K562 (cell line): ENCODE results near the gene RABIF. TPM values are rescaled to one million over a fixed set of nuclear protein-coding genes. Genes with fewer than 3 reads are reported as not detected.

Experiments used
- ATAC-seq: fragments of 200-7000 bp; cut with Tn5 transposase; 3 replicates; pipeline ENCODE4 v1.9.1; 2020; ENCODE audit warnings: moderate library complexity
- BruUV-seq: library from RNA; stranded (reverse); fragments of 400-500 nt; replicated peaks from 2 replicates; lab custom pipeline; 2021; lab: Mats Ljungman, UMichigan
- CTCF ChIA-PET: fragments of 300-600 bp; formaldehyde crosslinking; extraction: SDS; loops from one replicate; lab custom pipeline; 2021; ENCODE audit warnings: low intra/inter-chr PET ratio; lab: Yijun Ruan, JAX
- POLR2A ChIA-PET: fragments of 300-600, 350-650 bp; sonication (Branson Sonifier 250); formaldehyde crosslinking; extraction: SDS; loops from one replicate; lab custom pipeline; 2021; ENCODE audit warnings: antibody characterized with exemption, inconsistent platforms; lab: Yijun Ruan, JAX
- DNase-seq, 4 experiments: peaks; one replicate each; pipeline versions ENCODE4 v3.0.0 to v3.0.0-alpha.2; 2011 to 2018; ENCODE audit warnings: low spot score in 3 of 4, mixed read lengths in 3 of 4; ENCODE audit errors: extremely low read depth in 1 of 4
- FAIRE-seq: peaks from 2 replicates; lab custom pipeline; 2011; peaks lifted over from hg19 to GRCh38; lab: Jason Lieb, UNC
- H2AFZ ChIP-seq: 2 replicates; pipeline ENCODE4 v1.6.0; 2011; ENCODE audit warnings: low read depth, low read length, control low read depth, inconsistent platforms
- H3K27ac ChIP-seq: fragments of 200-600 bp; 3 replicates; pipeline ENCODE4 v1.8.0; 2011; ENCODE audit warnings: low read depth, mild to moderate bottlenecking, control low read depth, inconsistent platforms, low read length, moderate library complexity, mixed read lengths; ENCODE audit errors: extremely low read depth
- H3K27me3 ChIP-seq, 2 experiments: fragments of 300-600 bp in 1 of 2; 2 replicates in 1 of 2; 3 replicates in 1 of 2; pipeline versions ENCODE4 v1.6.0 to v1.8.0; 2011; ENCODE audit warnings: inconsistent platforms in 2 of 2, low read length in 2 of 2, mild to moderate bottlenecking in 1 of 2, mixed read lengths in 1 of 2, moderate library complexity in 1 of 2; ENCODE audit not compliant: control insufficient read depth in 2 of 2, insufficient read depth in 2 of 2
- H3K36me3 ChIP-seq: fragments of 300-600 bp; 3 replicates; pipeline ENCODE4 v1.8.0; 2011; ENCODE audit warnings: mild to moderate bottlenecking, low read length, inconsistent platforms; ENCODE audit not compliant: control insufficient read depth, insufficient read depth
- H3K4me1 ChIP-seq, 2 experiments: fragments of 200-600 bp in 1 of 2; replicated peaks in 1 of 2; 2 replicates in 1 of 2; 3 replicates in 1 of 2; pipeline versions ENCODE4 v1.5.1 to v1.8.0; 2011; ENCODE audit warnings: inconsistent platforms in 2 of 2, low read length in 2 of 2, mild to moderate bottlenecking in 1 of 2, mixed read lengths in 1 of 2, moderate library complexity in 1 of 2; ENCODE audit not compliant: control insufficient read depth in 2 of 2, insufficient read depth in 2 of 2
- H3K4me2 ChIP-seq: 2 replicates; pipeline ENCODE4 v1.6.1; 2011; ENCODE audit warnings: low read length, control low read depth, inconsistent platforms, mixed read lengths; ENCODE audit not compliant: insufficient read depth
- H3K4me3 ChIP-seq: fragments of 200-600 bp; sonication (generic), shearing (Covaris generic); 2 replicates; pipeline ENCODE4 v1.5.1; 2016; ENCODE audit warnings: control low read depth, inconsistent platforms
- H3K79me2 ChIP-seq: fragments of 200-600 bp; 3 replicates; pipeline ENCODE4 v1.8.0; 2011; ENCODE audit warnings: low read length, inconsistent platforms; ENCODE audit not compliant: control insufficient read depth, insufficient read depth
- H3K9ac ChIP-seq, 2 experiments: 2 replicates each; pipeline versions ENCODE4 v1.6.0 to v1.6.1; 2011; ENCODE audit warnings: low read depth in 2 of 2, low read length in 2 of 2, control low read depth in 1 of 2, inconsistent platforms in 1 of 2, mild to moderate bottlenecking in 1 of 2, mixed read lengths in 1 of 2; ENCODE audit not compliant: insufficient read depth in 1 of 2
- H3K9me1 ChIP-seq: one replicate; pipeline ENCODE4 v1.6.0; 2011; ENCODE audit warnings: inconsistent platforms, mild to moderate bottlenecking, low read length, moderate library complexity; ENCODE audit not compliant: control insufficient read depth, insufficient read depth
- H3K9me3 ChIP-seq: replicated peaks from 2 replicates; pipeline ENCODE4 v1.5.1; 2011; ENCODE audit warnings: low read depth, low read length, inconsistent platforms; ENCODE audit not compliant: control insufficient read depth, insufficient read depth
- H4K20me1 ChIP-seq: replicated peaks from 2 replicates; pipeline ENCODE4 v1.6.1; 2011; ENCODE audit warnings: low read length, inconsistent platforms, mixed read lengths; ENCODE audit not compliant: control insufficient read depth, insufficient read depth
- LARP7 ChIP-seq: fragments of 450-650 bp; IDR thresholded peaks from 2 replicates; pipeline ENCODE4 v1.6.1; 2016
- MLLT1 ChIP-seq, 2 experiments: fragments of 450-650 bp; IDR thresholded peaks; 2 replicates each; pipeline ENCODE4 v1.6.1; 2016
- NR3C1 ChIP-seq: sonication (generic); formaldehyde crosslinking; IDR thresholded peaks from 2 replicates; pipeline ENCODE4 v1.8.1; 2022; ENCODE audit warnings: missing genetic modification reagents
- RBM39 ChIP-seq: fragments of 200-400 bp; formaldehyde crosslinking; optimal IDR thresholded peaks from 2 replicates; pipeline ENCODE3; 2018; ENCODE audit warnings: low read depth, low read length
- RCOR1 ChIP-seq, 2 experiments: IDR thresholded peaks; 2 replicates each; pipeline ENCODE4 v1.6.1; 2012; ENCODE audit warnings: low read depth in 2 of 2, low read length in 2 of 2, borderline replicate concordance in 1 of 2, improper control_type of control experiment in 1 of 2
- SRSF7 ChIP-seq: fragments of 200-400 bp; formaldehyde crosslinking; optimal IDR thresholded peaks from 2 replicates; pipeline ENCODE3; 2017; ENCODE audit warnings: mild to moderate bottlenecking, low read depth, low read length
- TEAD1 ChIP-seq, 2 experiments: fragments of 450-650 bp in 1 of 2; sonication (generic) in 1 of 2; formaldehyde crosslinking; IDR thresholded peaks; 2 replicates each; pipeline versions ENCODE4 v1.4.0 to v1.8.0; 2020 to 2022; ENCODE audit warnings: mild to moderate bottlenecking in 2 of 2, missing genetic modification reagents in 1 of 2
- ZNF449 ChIP-seq: fragments of 250-450 bp; sonication (Bioruptor Pico); IDR thresholded peaks from 2 replicates; pipeline ENCODE4 v1.8.0; 2022; ENCODE audit warnings: moderate library complexity, mild to moderate bottlenecking, inconsistent platforms
- WGBS: fragments of 100-300 bp; shearing (Covaris generic); methylation state at CpG from one replicate; pipeline ENCODE4 v1.1.6; 2016; ENCODE audit warnings: low coverage, mixed read lengths; ENCODE audit not compliant: insufficient coverage; ENCODE audit errors: missing lambda C conversion rate; 5-methylcytosine and 5-hydroxymethylcytosine counted together
- in situ Hi-C: fragments of 300-500 bp; cut with MboI; formaldehyde crosslinking; loops from 4 replicates; pipeline ENCODE4 v1.15.0; 2018; ENCODE audit warnings: inconsistent platforms, mixed read lengths
- intact Hi-C: fragments of 100-400 bp; cut with micrococcal nuclease; formaldehyde crosslinking; loops from 2 replicates; pipeline ENCODE4 v1.14.2; 2022
- polyA plus RNA-seq, 8 experiments: library from polyadenylated mRNA; depleted of rRNA in 4 of 8; stranded (reverse) in 5 of 8; unstranded in 3 of 8; fragments of >200 nt; fragmentation: Nextera tagmentation in 2 of 8; fragmentation: Illumina TruSeq in 1 of 8; extraction: Ambion mirVana in 2 of 8; extraction: Trizol in 1 of 8; gene quantifications; 2 replicates each; pipeline versions ENCODE4 v1.2.1 to v1.2.3, GENCODE V29; 2011 to 2014; ENCODE audit warnings: inconsistent platforms in 1 of 8, missing spikeins in 1 of 8
- total RNA-seq, 7 experiments: library from RNA; depleted of rRNA in 6 of 7; stranded (reverse); fragments of >200 nt in 6 of 7; fragmentation: Illumina TruSeq in 2 of 7; extraction: Trizol in 2 of 7; gene quantifications; 2 replicates each; pipeline versions ENCODE4 v1.2.1 to v1.2.3, GENCODE V29; 2011 to 2021; ENCODE audit warnings: low replicate concordance in 1 of 7
- TF ChIP-seq, protein P1 (sequence below), 2 experiments: fragments of 450-650 bp; IDR thresholded peaks; 2 replicates each; pipeline ENCODE4 v1.6.1; 2016; ENCODE audit warnings: mild to moderate bottlenecking in 2 of 2, borderline replicate concordance in 1 of 2, low read depth in 1 of 2, moderate library complexity in 1 of 2

Gene RABIF
- total and polyA plus RNA-seq, 9 of the 15 experiments (the other 6 are each of a cell fraction or from before 2014, with no cell fraction given), result 7.4 to 20.1 (median 11.0) TPM

- CTCF ChIA-PET, result no interaction called here
- H2AFZ ChIP-seq, result peak overlapping the region; percentile 96
- POLR2A ChIA-PET, result interaction anchor here (0.6 to 3.0 kb wide), 10 partner anchors 9 to 161 kb away, joined by 3 to 12 read pairs (median 4); partner anchors contain the start of gene KLHL12
- peak overlapping the region; percentile 85 for H3K4me2 ChIP-seq
- ATAC-seq (peak; percentile 71), FAIRE-seq (no peak), DNase-seq (peak; percentile 57 to 80 (median 70))
- BruUV-seq, result no TSS peak
- peaks cover 0 to 19% of the 10 kb centered on the region in 2 experiments; a peak in 4 of 5 replicates for H3K4me1 ChIP-seq
- in situ Hi-C loops (no loop called here), intact Hi-C loops (no loop called here)
- WGBS, result 4% methylated on average over 47 of the region's 50 CpGs
- no peaks in the 10 kb centered on the region for H3K79me2 ChIP-seq
- H3K9me1 ChIP-seq, result no peaks in the 10 kb centered on the region
- H3K27me3 ChIP-seq, result peaks cover 1 to 5% of the 10 kb centered on the region in 2 experiments; a peak in 3 of 5 replicates
- H3K9ac ChIP-seq, result peak overlapping the region; percentile 33 to 95; a peak in 3 of 4 replicates
- no peaks in the 10 kb centered on the region for H4K20me1 ChIP-seq
- H3K36me3 ChIP-seq, result no peaks in the 10 kb centered on the region
- H3K4me3 ChIP-seq, result peak overlapping the region; percentile 53
- H3K27ac ChIP-seq, result no peak overlapping the region
- H3K9me3 ChIP-seq, result no peaks in the 10 kb centered on the region
- TF ChIP-seq RBM39 (no peak), MLLT1 (IDR thresholded peaks at IDR 0.05) (no peak), NR3C1 (CRISPR knock-in tag) (no peak), TEAD1 (CRISPR knock-in tag; IDR thresholded peaks at IDR 0.05) (0 out of 4 replicates have a peak, but pooled peaks of 1 of the 2 experiments have one; percentile 51), LARP7 (no peak), SRSF7 (no peak), RCOR1 (IDR thresholded peaks at IDR 0.05; ENCODE audit: borderline replicate concordance in 1 of 2, low read depth in 2 of 2, low read length in 2 of 2) (no peak), ZNF449 (CRISPR knock-in tag) (no peak)
- TF ChIP-seq, protein P1, sequence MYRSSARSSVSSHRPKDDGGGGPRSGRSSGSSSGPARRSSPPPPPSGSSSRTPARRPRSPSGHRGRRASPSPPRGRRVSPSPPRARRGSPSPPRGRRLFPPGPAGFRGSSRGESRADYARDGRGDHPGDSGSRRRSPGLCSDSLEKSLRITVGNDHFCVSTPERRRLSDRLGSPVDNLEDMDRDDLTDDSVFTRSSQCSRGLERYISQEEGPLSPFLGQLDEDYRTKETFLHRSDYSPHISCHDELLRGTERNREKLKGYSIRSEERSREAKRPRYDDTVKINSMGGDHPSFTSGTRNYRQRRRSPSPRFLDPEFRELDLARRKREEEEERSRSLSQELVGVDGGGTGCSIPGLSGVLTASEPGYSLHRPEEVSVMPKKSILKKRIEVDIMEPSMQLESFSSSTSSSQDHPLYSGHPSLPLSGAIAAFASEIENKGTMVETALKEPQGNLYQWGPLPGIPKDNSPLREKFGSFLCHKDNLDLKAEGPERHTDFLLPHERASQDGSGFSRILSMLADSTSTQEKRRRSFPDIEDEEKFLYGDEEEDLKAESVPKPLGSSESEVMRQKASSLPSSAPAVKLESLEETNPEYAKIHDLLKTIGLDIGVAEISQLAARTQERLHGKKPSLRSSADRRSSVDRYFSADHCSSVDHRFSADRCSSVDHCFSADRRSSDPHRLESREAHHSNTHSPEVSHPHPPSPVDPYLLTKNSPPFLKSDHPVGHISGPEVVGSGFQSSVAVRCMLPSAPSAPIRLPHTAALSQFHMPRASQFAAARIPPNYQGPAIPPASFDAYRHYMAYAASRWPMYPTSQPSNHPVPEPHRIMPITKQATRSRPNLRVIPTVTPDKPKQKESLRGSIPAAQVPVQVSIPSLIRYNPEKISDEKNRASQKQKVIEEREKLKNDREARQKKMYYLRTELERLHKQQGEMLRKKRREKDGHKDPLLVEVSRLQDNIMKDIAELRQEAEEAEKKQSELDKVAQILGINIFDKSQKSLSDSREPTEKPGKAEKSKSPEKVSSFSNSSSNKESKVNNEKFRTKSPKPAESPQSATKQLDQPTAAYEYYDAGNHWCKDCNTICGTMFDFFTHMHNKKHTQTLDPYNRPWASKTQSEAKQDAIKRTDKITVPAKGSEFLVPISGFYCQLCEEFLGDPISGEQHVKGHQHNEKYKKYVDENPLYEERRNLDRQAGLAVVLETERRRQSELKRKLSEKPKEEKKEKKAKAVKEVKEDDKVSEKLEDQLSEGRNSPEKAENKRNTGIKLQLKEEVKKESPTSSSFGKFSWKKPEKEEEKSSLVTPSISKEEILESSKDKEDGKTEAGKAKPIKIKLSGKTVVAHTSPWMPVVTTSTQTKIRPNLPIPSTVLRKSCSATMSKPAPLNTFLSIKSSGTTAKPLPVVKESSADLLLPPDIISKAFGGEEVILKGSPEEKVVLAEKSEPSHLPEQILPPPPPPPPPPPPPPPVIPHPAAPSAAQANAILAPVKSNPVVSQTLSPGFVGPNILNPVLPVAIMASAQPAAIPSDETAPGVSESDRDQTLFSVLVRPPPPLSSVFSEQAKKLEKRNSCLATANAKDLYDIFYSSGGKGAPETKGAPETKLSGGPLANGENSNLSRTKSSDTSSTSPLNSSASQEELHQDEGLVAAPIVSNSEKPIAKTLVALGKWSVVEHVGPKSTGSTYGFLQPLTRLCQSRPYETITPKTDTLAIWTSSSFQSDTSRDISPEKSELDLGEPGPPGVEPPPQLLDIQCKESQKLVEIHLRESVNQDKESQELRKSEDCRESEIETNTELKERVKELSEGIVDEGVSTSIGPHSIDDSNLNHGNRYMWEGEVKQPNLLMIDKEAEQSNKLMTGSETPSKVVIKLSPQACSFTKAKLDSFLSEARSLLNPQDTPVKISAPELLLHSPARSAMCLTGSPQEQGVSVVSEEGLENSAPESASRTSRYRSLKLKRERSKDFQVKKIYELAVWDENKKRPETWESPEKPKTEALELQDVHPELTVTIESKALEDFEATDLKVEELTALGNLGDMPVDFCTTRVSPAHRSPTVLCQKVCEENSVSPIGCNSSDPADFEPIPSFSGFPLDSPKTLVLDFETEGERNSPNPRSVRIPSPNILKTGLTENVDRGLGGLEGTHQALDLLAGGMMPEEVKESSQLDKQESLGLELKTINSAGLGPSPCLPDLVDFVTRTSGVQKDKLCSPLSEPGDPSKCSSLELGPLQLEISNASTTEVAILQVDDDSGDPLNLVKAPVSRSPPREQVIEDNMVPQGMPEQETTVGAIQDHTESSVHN (IDR thresholded peaks at IDR 0.05; ENCODE audit: borderline replicate concordance in 1 of 2, low read depth in 1 of 2), result no peak
Observed at GRCh38 chr1:202860744-202861419, 28.1 kb downstream of the RABIF start.
